ENCODE data around the gene MET. TPM values are rescaled to one million over a fixed set of nuclear protein-coding genes. Genes with fewer than 3 reads are reported as not detected.

The MET gene
- total RNA-seq, 2 donors from 2014 or later, result 2.5 to 7.3 TPM

DNA sequence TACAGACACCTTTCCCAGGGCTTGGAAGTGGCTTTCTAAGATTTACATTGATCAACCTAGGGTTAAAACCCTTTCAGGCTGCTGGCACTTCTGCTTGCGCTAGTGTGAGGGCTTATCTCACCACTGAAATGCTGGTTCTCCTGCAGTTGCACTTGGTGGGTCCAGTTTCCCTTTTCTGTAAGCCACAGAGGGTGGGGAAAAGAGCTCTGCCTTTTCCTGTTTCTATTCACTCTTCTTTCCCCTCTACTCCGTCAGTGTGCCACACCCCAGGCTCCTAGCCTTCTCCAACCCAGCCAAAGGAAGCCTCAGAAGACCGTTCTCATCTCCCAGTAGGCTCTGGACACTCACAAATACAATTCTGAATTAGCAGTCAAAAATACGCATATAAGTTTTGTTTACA, 171.4 kb downstream of the MET start:
- no peaks in the 10 kb centered on the region for H3K36me3 Mint-ChIP-seq (ENCODE audit: low read depth)
- Histone ChIP-seq H3K4me3 (ENCODE audit: low read length) (no peak overlapping the region), H3K36me3 (ENCODE audit: control insufficient read depth, insufficient read depth, low read length) (no peaks in the 10 kb centered on the region), H3K4me1 (ENCODE audit: control insufficient read depth, insufficient read depth, low read length) (no peaks in the 10 kb centered on the region), H3K9ac (ENCODE audit: extremely low read depth, low read length, poor library complexity, severe bottlenecking) (no peak overlapping the region), H3K9me3 (ENCODE audit: control insufficient read depth, low read length) (no peaks in the 10 kb centered on the region), H3K27ac (ENCODE audit: low read depth, low read length) (no peak overlapping the region), H3K27me3 (ENCODE audit: control insufficient read depth, insufficient read depth, low read length, poor library complexity, severe bottlenecking) (peaks cover 20% of the 10 kb centered on the region)
- peaks cover 15% of the 10 kb centered on the region for H3K4me1 Mint-ChIP-seq
- TF ChIP-seq CTCF (conservative IDR thresholded peaks at IDR 0.05), result no peak
- H3K27me3 Mint-ChIP-seq (ENCODE audit: insufficient read depth), result peaks cover 23% of the 10 kb centered on the region
- no peak overlapping the region for H3K27ac Mint-ChIP-seq
- DNase-seq, result no peak
- H3K9me3 Mint-ChIP-seq, result no peaks in the 10 kb centered on the region
- 93% methylated on average over 2 to 4 of the region's 4 CpGs for WGBS, 2 experiments (ENCODE audit: insufficient coverage in 1 of 2, insufficient read length in 1 of 2)
- H3K4me3 Mint-ChIP-seq, result no peak overlapping the region

Other genes starting within 250 kb of the MET start
- gene CAV2, start 172.5 kb upstream of the MET start, total RNA-seq, result 1 to 10 TPM; 5.2 to 7.4 TPM
- 1 to 10 TPM; 4.9 to 8.8 TPM for gene CAV1, start 147.2 kb upstream of the MET start, total RNA-seq
- 100 to 1,000 TPM; 127 to 133 TPM for gene CAPZA2, start 190.4 kb downstream of the MET start, total RNA-seq